ENCODE data around the gene NPM3. TPM values are rescaled to one million over a fixed set of nuclear protein-coding genes. Genes with fewer than 3 reads are reported as not detected.
A peak's percentile ranks its signal among the peaks of the same experiment; 100 is the strongest.

The NPM3 gene
- total and polyA plus RNA-seq, 2 experiments from 2014 or later = 2.9 to 69.6 TPM

DNA sequence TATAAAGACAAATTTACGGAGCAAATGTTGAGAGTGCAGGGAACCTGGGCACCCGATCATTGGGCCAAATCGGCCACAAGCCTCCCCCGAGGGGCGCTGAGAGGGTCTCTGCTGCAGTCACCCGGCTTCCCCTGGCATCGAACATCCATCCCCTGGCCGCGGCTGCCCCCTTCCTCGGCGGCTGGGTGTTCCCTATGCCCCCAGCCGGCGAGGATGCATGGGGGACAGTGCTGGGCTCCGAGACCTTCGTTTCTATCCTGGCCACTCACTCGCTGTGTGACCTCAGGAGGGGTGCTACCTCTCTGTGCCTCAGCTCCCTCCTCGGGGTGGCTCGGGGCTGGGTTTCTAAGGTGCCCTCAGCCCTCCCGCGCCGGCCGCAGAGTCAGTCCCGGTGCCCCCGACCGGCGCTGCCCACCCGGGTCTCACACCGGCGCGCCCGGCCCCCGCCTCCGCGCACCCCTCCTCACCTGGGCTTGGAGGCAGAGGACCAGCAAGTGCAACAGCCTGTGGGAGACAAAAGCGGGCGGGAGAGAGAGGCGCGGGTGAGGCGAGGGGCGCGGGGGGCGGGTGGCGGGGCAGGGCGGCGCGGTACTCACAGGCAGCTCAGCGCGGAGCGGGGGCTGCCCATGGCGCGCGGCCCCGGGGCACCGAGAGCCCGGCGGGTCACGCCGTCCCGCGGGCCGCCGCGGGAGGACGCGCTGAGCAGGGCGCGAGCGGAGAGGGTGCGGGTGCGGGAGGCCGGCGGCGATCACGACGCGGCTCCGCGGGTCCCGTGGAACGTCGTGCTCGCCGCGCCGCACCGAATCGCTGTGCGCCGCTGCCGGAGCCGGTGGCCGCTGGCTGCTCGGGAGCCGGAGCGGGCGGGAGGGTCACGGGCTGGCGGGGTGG is 7.7 kb downstream of the NPM3 start, which contains the start of gene FGF8:
FGF8 (minus strand) TSS at position 842 of the 888 bp plus-strand sequence; CDS start at position 628, 214 bp downstream.
- no peaks in the 10 kb centered on the region for H3F3A ChIP-seq (ENCODE audit: insufficient read depth)
- WGBS, 2 experiments (ENCODE audit: low coverage in 1 of 2, low lambda C conversion rate in 2 of 2, missing lambda C conversion rate in 2 of 2) = 1 to 4% methylated on average over 35 to 76 of the region's 98 CpGs
- peak; percentile 36 for DNase-seq
- no peaks in the 10 kb centered on the region for H3K4me1 ChIP-seq (ENCODE audit: insufficient read depth)
- H3K9me2 ChIP-seq (ENCODE audit: insufficient read depth) = no peaks in the 10 kb centered on the region
- peaks cover 35% of the 10 kb centered on the region for H3K27me3 ChIP-seq (replicated peaks; ENCODE audit: insufficient read depth)
- in situ Hi-C loops (cut with MboI) = no loop called here
- no peaks in the 10 kb centered on the region for H3K79me2 ChIP-seq (ENCODE audit: insufficient read depth)
- H3K9ac ChIP-seq = no peak within 1 kb of the TSS
- no peaks in the 10 kb centered on the region for H3K36me3 ChIP-seq (ENCODE audit: low read depth)
- no peaks in the 10 kb centered on the region for H3K9me3 ChIP-seq (ENCODE audit: low read depth)
- TF ChIP-seq EZH2phosphoT487 (IDR thresholded peaks at IDR 0.05; ENCODE audit: insufficient read depth, low read depth) (0 out of 2 replicates have a peak, but pooled peaks have one; percentile 35), EZH2 (IDR thresholded peaks at IDR 0.05; ENCODE audit: insufficient read depth, poor library complexity, severe bottlenecking) (peak; percentile 98)
- no peaks in the 10 kb centered on the region for H4K20me1 ChIP-seq (ENCODE audit: insufficient read depth)
- H3K4me2 ChIP-seq (ENCODE audit: unreplicated experiment) = no peak within 1 kb of the TSS
- no peak within 1 kb of the TSS for H3K27ac ChIP-seq
- H3K4me3 ChIP-seq = no peak within 1 kb of the TSS
- no peak within 1 kb of the TSS for H2AFZ ChIP-seq

DNA sequence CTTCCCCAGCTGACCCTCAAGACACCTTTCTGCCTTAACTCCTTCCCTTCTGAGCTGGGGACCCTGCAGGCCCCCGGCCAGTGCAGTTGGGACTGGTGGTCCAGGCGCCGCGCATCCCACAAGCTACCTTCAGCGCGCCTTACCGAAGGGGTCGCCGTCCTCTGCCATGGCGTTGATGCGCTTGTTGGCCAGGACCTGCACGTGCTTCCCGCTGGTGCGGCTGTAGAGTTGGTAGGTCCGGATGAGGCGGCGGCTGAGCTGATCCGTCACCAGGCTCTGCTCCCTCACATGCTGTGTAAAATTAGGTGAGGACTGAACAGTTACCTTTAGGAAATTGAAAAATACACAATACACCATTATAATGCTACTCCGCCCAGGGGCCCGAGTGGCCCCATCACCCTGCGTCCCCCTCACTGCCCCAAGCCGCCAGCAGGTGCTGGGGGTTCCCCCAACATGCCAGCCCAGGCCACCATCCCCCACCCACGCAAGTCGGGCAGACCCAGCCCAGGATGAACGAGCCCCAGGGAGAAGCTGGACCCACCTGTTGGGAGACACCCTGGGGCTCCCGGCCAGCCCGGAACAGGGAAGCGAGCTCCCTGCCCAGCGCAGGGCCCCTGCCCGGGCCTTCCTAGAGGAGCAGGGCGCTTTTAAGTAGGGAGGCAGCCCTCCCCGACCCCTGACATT is 8.5 kb downstream of the NPM3 start:
- Histone ChIP-seq H3K9ac (no peak overlapping the region), H3K27me3 (replicated peaks; ENCODE audit: insufficient read depth) (peaks cover 35% of the 10 kb centered on the region), H4K20me1 (ENCODE audit: insufficient read depth) (no peaks in the 10 kb centered on the region), H3K4me2 (ENCODE audit: unreplicated experiment) (no peak overlapping the region), H3K9me3 (ENCODE audit: low read depth) (no peaks in the 10 kb centered on the region), H3K4me1 (ENCODE audit: insufficient read depth) (no peaks in the 10 kb centered on the region), H3K79me2 (ENCODE audit: insufficient read depth) (no peaks in the 10 kb centered on the region), H3K4me3 (no peak overlapping the region), H3K27ac (no peak overlapping the region), H3K36me3 (ENCODE audit: low read depth) (no peaks in the 10 kb centered on the region), H3K9me2 (ENCODE audit: insufficient read depth) (no peaks in the 10 kb centered on the region), H2AFZ (no peak overlapping the region), H3F3A (ENCODE audit: insufficient read depth) (no peaks in the 10 kb centered on the region)
- in situ Hi-C loops (cut with MboI) = loop anchor here (25.0 kb wide), 1 partner anchor 587 kb away; no protein-coding TSS in a partner anchor
- peak; percentile 25 for DNase-seq
- WGBS, 2 experiments (ENCODE audit: low coverage in 1 of 2, low lambda C conversion rate in 2 of 2, missing lambda C conversion rate in 2 of 2) = 9 to 11% methylated on average over 32 of the region's 32 CpGs
- TF ChIP-seq EZH2phosphoT487 (IDR thresholded peaks at IDR 0.05; ENCODE audit: insufficient read depth, low read depth) = no peak
- TF ChIP-seq EZH2 (IDR thresholded peaks at IDR 0.05; ENCODE audit: insufficient read depth, poor library complexity, severe bottlenecking) = no peak

DNA sequence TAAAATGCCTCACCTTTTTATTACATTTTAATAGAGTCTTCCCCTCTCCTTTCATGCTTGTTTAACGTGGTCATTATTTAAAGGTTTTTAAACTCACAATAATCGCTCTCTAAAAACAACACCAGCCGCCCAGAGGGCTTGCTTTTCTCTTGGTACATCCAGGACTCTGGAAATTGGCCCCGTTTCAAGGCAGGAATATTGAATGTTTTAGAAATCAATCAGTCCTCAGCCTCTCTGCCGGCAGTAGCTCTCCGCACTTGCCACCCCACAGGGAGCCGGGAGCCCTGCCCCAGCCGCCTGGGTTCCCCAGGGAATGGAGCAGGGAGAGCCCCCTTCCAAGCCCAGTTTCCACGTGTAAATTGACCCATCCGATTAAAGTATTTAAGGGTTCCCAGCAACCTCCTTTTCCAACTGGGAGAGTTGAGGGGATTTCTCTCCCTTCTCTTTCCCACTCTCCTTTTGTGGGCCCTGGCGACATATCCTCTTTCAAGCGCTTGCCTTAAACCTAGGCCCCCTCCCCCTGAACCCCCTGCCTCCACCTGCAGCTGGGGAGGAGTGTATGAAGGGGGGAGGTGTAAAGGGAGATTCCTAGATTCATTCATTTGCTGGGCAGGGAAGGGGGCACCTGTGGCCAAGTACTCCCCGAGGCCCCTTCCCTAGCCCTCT is 9.2 kb downstream of the NPM3 start:
- no peaks in the 10 kb centered on the region for H3K36me3 ChIP-seq (ENCODE audit: low read depth)
- no peaks in the 10 kb centered on the region for H3K4me1 ChIP-seq (ENCODE audit: insufficient read depth)
- H3K9me3 ChIP-seq (ENCODE audit: low read depth) = no peaks in the 10 kb centered on the region
- H4K20me1 ChIP-seq (ENCODE audit: insufficient read depth) = no peaks in the 10 kb centered on the region
- H3K9ac ChIP-seq = no peak overlapping the region
- H3K4me3 ChIP-seq = no peak overlapping the region
- DNase-seq = no peak
- TF ChIP-seq EZH2phosphoT487 (IDR thresholded peaks at IDR 0.05; ENCODE audit: insufficient read depth, low read depth) = 0 out of 2 replicates have a peak, but pooled peaks have one; percentile 52
- peak; percentile 94 for TF ChIP-seq EZH2 (IDR thresholded peaks at IDR 0.05; ENCODE audit: insufficient read depth, poor library complexity, severe bottlenecking)
- H3K27ac ChIP-seq = no peak overlapping the region
- no peaks in the 10 kb centered on the region for H3K79me2 ChIP-seq (ENCODE audit: insufficient read depth)
- in situ Hi-C loops (cut with MboI) = loop anchor here (25.0 kb wide), 1 partner anchor 587 kb away; no protein-coding TSS in a partner anchor
- no peaks in the 10 kb centered on the region for H3F3A ChIP-seq (ENCODE audit: insufficient read depth)
- peaks cover 42% of the 10 kb centered on the region for H3K27me3 ChIP-seq (replicated peaks; ENCODE audit: insufficient read depth)
- no peak overlapping the region for H3K4me2 ChIP-seq (ENCODE audit: unreplicated experiment)
- H2AFZ ChIP-seq = no peak overlapping the region
- 15 to 17% methylated on average over 13 of the region's 13 CpGs for WGBS, 2 experiments (ENCODE audit: low coverage in 1 of 2, low lambda C conversion rate in 2 of 2, missing lambda C conversion rate in 2 of 2)
- no peaks in the 10 kb centered on the region for H3K9me2 ChIP-seq (ENCODE audit: insufficient read depth)

Measured in GM23248 (cell line).